GM23248 (cell line): Measurements from ENCODE around the gene PEPD. TPM values are rescaled to one million over a fixed set of nuclear protein-coding genes. Genes with fewer than 3 reads are reported as not detected.

Experiments used
- DNase-seq: peaks from one replicate; pipeline ENCODE4 v3.0.0-alpha.2; 2015
- H2AFZ ChIP-seq: fragments of 200-600 bp; sonication (generic); 2 replicates; pipeline ENCODE4 v1.6.1; 2016; ENCODE audit warnings: antibody characterized with exemption
- H3F3A ChIP-seq: fragments of 200-600 bp; sonication (generic); 2 replicates; pipeline ENCODE4 v1.6.1; 2016; ENCODE audit warnings: mild to moderate bottlenecking, antibody characterized with exemption, mixed run types; ENCODE audit not compliant: insufficient read depth
- H3K27ac ChIP-seq: fragments of 200-600 bp; sonication (generic); 2 replicates; pipeline ENCODE4 v1.5.1; 2016; ENCODE audit warnings: mild to moderate bottlenecking
- H3K27me3 ChIP-seq: fragments of 200-600 bp; sonication (generic); replicated peaks from 2 replicates; pipeline ENCODE4 v1.6.1; 2016; ENCODE audit warnings: mild to moderate bottlenecking; ENCODE audit not compliant: insufficient read depth
- H3K36me3 ChIP-seq: fragments of 200-600 bp; sonication (generic); 2 replicates; pipeline ENCODE4 v1.6.1; 2016; ENCODE audit warnings: low read depth, mild to moderate bottlenecking
- H3K4me1 ChIP-seq: fragments of 200-600 bp; sonication (generic); 2 replicates; pipeline ENCODE4 v1.6.1; 2016; ENCODE audit warnings: mild to moderate bottlenecking; ENCODE audit not compliant: insufficient read depth
- H3K4me2 ChIP-seq: fragments of 200-600 bp; sonication (generic); one replicate; pipeline ENCODE4 v1.6.1; 2016; ENCODE audit warnings: mild to moderate bottlenecking; ENCODE audit not compliant: unreplicated experiment
- H3K4me3 ChIP-seq: fragments of 200-600 bp; sonication (generic); 2 replicates; pipeline ENCODE4 v1.5.1; 2016; ENCODE audit warnings: mild to moderate bottlenecking
- H3K79me2 ChIP-seq: fragments of 200-600 bp; sonication (generic); 2 replicates; pipeline ENCODE4 v1.6.1; 2016; ENCODE audit warnings: mild to moderate bottlenecking; ENCODE audit not compliant: insufficient read depth
- H3K9ac ChIP-seq: fragments of 200-600 bp; sonication (generic); 2 replicates; pipeline ENCODE4 v1.6.1; 2016; ENCODE audit warnings: mild to moderate bottlenecking
- H3K9me2 ChIP-seq: fragments of 200-600 bp; sonication (generic); 2 replicates; pipeline ENCODE4 v1.6.1; 2016; ENCODE audit warnings: mixed run types, mild to moderate bottlenecking, moderate library complexity; ENCODE audit not compliant: insufficient read depth
- H3K9me3 ChIP-seq: fragments of 200-600 bp; sonication (generic); one replicate; pipeline ENCODE4 v1.6.1; 2017; ENCODE audit warnings: low read depth
- H4K20me1 ChIP-seq: fragments of 200-600 bp; sonication (generic); 2 replicates; pipeline ENCODE4 v1.6.0; 2016; ENCODE audit not compliant: insufficient read depth
- EZH2 ChIP-seq: fragments of 200-600 bp; sonication (generic); IDR thresholded peaks from 2 replicates; pipeline ENCODE4 v1.6.1; 2018; ENCODE audit warnings: antibody characterized with exemption, mild to moderate bottlenecking; ENCODE audit not compliant: insufficient read depth, poor library complexity, severe bottlenecking
- EZH2phosphoT487 ChIP-seq: fragments of 200-600 bp; sonication (generic); IDR thresholded peaks from 2 replicates; pipeline ENCODE4 v1.6.1; 2018; ENCODE audit warnings: antibody characterized with exemption, moderate library complexity, mild to moderate bottlenecking, low read depth; ENCODE audit not compliant: insufficient read depth
- WGBS, 2 experiments: methylation state at CpG; one replicate each; pipeline ENCODE4 v1.1.6; 2015 to 2017; ENCODE audit warnings: low lambda C conversion rate in 2 of 2, low coverage in 1 of 2; ENCODE audit errors: missing lambda C conversion rate in 2 of 2; 5-methylcytosine and 5-hydroxymethylcytosine counted together
- in situ Hi-C: fragments of 300-500 bp; cut with MboI; formaldehyde crosslinking; loops from 2 replicates; pipeline ENCODE4 v1.15.0; 2020
- polyA plus RNA-seq: library from polyadenylated mRNA; unstranded; fragments of >200 nt; fragmentation: Nextera tagmentation; extraction: Ambion mirVana; gene quantifications from 2 replicates; pipeline ENCODE4 v1.2.1, GENCODE V29; 2016
- total RNA-seq: library from RNA; depleted of rRNA; stranded (reverse); fragments of >200 nt; shearing (Covaris generic); gene quantifications from 2 replicates; pipeline ENCODE4 v1.2.3, GENCODE V29; 2014

PEPD gene
- total and polyA plus RNA-seq, 2 experiments from 2014 or later, result 54.8 to 86.5 TPM

DNA sequence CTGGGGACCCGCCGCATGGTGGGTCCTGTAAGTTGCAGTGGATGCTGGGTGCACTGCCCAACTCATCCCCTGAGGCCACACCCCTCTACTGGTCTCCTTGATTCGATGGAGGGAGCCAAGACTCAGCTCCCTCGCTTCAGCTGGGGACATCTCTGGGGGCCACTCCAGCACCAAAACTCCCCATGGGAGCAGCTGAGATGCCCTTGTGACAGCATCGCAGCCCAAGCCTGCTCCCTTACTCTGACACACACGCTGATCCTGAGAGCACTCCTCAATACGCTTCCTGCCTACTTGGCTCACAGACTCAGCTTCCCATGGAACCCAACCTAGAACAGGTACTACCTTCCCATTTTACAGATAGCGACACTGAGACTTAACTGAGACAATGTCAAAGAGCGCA, 56.2 kb downstream of the PEPD start:
- H3K9ac ChIP-seq, result no peak overlapping the region
- H3K9me2 ChIP-seq, result no peaks in the 10 kb centered on the region
- no peaks in the 10 kb centered on the region for H3K9me3 ChIP-seq
- no peak overlapping the region for H3K4me3 ChIP-seq
- H3F3A ChIP-seq, result no peaks in the 10 kb centered on the region
- H3K79me2 ChIP-seq, result no peaks in the 10 kb centered on the region
- H3K36me3 ChIP-seq, result no peaks in the 10 kb centered on the region
- no peaks in the 10 kb centered on the region for H3K4me1 ChIP-seq
- TF ChIP-seq EZH2 (no peak), EZH2phosphoT487 (no peak)
- DNase-seq, result no peak
- in situ Hi-C loops, result no loop called here
- WGBS, 2 experiments, result 93 to 95% methylated on average over 9 of the region's 9 CpGs
- no peak overlapping the region for H2AFZ ChIP-seq
- H4K20me1 ChIP-seq, result no peaks in the 10 kb centered on the region
- no peak overlapping the region for H3K27ac ChIP-seq
- no peaks in the 10 kb centered on the region for H3K27me3 ChIP-seq
- no peak overlapping the region for H3K4me2 ChIP-seq

DNA sequence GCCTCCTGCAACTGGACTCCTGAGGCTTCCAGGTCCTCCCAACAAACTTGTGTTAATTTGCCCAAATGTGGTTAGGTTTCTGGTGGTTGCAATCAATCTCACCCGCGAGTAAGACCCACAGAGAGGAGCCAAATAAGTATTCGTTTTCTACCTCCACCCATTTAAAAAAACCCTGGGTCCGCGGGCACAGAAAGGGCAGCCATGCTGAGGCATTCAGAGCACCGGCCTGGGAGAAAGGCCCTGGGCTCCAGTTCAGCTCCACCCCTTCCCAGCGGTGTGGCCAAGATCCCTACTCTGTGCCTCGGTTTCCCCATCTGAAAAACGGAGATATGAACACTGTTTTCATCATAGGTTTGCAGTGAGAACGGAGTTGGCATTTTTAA, 56.9 kb downstream of the PEPD start:
- in situ Hi-C loops, result no loop called here
- H3K9ac ChIP-seq, result no peak overlapping the region
- WGBS, 2 experiments, result 88 to 89% methylated on average over 10 of the region's 10 CpGs
- no peak overlapping the region for H3K4me2 ChIP-seq
- no peaks in the 10 kb centered on the region for H3K79me2 ChIP-seq
- no peaks in the 10 kb centered on the region for H3K9me2 ChIP-seq
- H3F3A ChIP-seq, result no peaks in the 10 kb centered on the region
- no peaks in the 10 kb centered on the region for H3K4me1 ChIP-seq
- H3K27ac ChIP-seq, result no peak overlapping the region
- no peak for DNase-seq
- TF ChIP-seq EZH2phosphoT487, result no peak
- TF ChIP-seq EZH2, result no peak
- no peak overlapping the region for H2AFZ ChIP-seq
- H3K36me3 ChIP-seq, result no peaks in the 10 kb centered on the region
- H3K9me3 ChIP-seq, result no peaks in the 10 kb centered on the region
- H3K27me3 ChIP-seq, result no peaks in the 10 kb centered on the region
- no peaks in the 10 kb centered on the region for H4K20me1 ChIP-seq
- no peak overlapping the region for H3K4me3 ChIP-seq

DNA sequence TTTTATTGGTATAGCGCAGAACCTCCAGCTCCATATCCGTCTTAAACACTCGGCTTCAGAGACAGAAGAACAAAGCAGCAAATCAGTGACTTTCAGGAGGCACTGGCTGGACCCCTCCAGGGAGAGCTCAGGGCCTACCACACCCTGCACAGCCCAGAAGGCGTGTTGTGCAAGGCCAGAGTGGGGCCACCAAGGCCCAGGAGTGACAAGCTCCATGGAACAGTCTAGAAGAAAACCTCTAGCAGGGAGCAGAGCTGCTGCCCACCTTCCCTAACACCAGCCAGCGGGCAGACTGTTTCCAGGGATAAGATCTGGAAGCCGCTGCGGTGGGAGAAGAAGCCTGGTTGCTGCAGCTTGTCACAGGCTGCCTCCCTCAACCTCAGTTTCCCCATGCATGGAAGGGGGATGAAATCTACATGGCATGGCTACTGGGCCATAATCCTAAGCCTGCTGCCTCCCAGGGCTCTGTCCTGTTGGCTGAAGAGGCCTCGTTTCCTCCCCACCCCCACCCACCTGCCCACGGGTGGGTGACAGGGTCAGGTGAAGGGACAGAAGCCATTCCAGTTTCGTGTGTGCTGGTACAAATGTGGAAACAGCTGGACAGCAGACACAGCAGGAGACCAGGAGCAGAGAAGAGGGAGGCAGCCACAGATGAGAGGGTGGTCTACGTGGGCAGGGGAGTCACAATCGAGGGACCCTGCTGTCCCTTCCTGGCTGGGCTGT, 57.4 kb downstream of the PEPD start:
- Histone ChIP-seq H3K9ac (no peak overlapping the region), H4K20me1 (no peaks in the 10 kb centered on the region), H3K9me2 (no peaks in the 10 kb centered on the region), H3K4me3 (no peak overlapping the region), H3K4me1 (no peaks in the 10 kb centered on the region), H3K79me2 (no peaks in the 10 kb centered on the region), H3K27me3 (no peaks in the 10 kb centered on the region), H3K9me3 (no peaks in the 10 kb centered on the region), H3F3A (no peaks in the 10 kb centered on the region), H2AFZ (no peak overlapping the region), H3K36me3 (no peaks in the 10 kb centered on the region), H3K4me2 (no peak overlapping the region), H3K27ac (no peak overlapping the region)
- TF ChIP-seq EZH2phosphoT487, result no peak
- TF ChIP-seq EZH2, result no peak
- WGBS, 2 experiments, result 88 to 92% methylated on average over 12 of the region's 12 CpGs
- no peak for DNase-seq
- in situ Hi-C loops, result no loop called here

DNA sequence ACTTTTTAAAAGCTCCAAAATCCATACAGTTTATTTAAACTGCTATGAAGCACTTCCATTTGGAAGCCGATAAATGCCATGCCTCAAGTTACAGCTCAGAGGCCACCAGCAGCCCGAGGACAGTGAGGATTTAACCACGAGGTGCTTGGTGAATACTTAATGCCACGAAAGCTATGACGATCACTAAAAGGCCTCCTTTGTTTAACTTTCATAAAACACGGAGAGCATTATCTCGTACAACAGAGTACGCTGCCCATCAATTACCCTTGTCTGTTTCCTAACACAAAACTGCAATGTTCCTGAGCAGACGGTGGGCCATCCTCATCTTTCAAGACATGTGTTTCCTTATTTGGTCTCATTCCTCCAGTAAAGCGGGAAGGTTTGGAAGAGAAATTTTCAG, 58.4 kb downstream of the PEPD start:
- no peaks in the 10 kb centered on the region for H3F3A ChIP-seq
- H3K27me3 ChIP-seq, result no peaks in the 10 kb centered on the region
- no peaks in the 10 kb centered on the region for H3K79me2 ChIP-seq
- no peak overlapping the region for H3K27ac ChIP-seq
- no peaks in the 10 kb centered on the region for H3K4me1 ChIP-seq
- in situ Hi-C loops, result no loop called here
- no peaks in the 10 kb centered on the region for H3K9me2 ChIP-seq
- H4K20me1 ChIP-seq, result no peaks in the 10 kb centered on the region
- no peak overlapping the region for H2AFZ ChIP-seq
- TF ChIP-seq EZH2phosphoT487 (no peak), EZH2 (no peak)
- no peak overlapping the region for H3K4me2 ChIP-seq
- H3K4me3 ChIP-seq, result no peak overlapping the region
- H3K9ac ChIP-seq, result no peak overlapping the region
- H3K36me3 ChIP-seq, result no peaks in the 10 kb centered on the region
- whole genome bisulfite sequencing, 2 experiments, result 87 to 89% methylated on average over 10 of the region's 10 CpGs
- DNase-seq, result no peak
- H3K9me3 ChIP-seq, result no peaks in the 10 kb centered on the region
